Loucy (cell line): ENCODE results near the gene RFX1.

Experiments
- CTCF ChIP-seq: fragments of 200-600 bp; sonication (generic); conservative IDR thresholded peaks from 2 replicates; pipeline ENCODE4 v1.5.1; 2014; ENCODE audit warnings: mild to moderate bottlenecking, antibody characterized with exemption, low read length
- EZH2phosphoT487 ChIP-seq: fragments of 200-600 bp; IDR thresholded peaks from 2 replicates; pipeline ENCODE4 v1.6.1; 2018; ENCODE audit warnings: antibody characterized with exemption, mild to moderate bottlenecking, moderate library complexity, borderline replicate concordance

DNA sequence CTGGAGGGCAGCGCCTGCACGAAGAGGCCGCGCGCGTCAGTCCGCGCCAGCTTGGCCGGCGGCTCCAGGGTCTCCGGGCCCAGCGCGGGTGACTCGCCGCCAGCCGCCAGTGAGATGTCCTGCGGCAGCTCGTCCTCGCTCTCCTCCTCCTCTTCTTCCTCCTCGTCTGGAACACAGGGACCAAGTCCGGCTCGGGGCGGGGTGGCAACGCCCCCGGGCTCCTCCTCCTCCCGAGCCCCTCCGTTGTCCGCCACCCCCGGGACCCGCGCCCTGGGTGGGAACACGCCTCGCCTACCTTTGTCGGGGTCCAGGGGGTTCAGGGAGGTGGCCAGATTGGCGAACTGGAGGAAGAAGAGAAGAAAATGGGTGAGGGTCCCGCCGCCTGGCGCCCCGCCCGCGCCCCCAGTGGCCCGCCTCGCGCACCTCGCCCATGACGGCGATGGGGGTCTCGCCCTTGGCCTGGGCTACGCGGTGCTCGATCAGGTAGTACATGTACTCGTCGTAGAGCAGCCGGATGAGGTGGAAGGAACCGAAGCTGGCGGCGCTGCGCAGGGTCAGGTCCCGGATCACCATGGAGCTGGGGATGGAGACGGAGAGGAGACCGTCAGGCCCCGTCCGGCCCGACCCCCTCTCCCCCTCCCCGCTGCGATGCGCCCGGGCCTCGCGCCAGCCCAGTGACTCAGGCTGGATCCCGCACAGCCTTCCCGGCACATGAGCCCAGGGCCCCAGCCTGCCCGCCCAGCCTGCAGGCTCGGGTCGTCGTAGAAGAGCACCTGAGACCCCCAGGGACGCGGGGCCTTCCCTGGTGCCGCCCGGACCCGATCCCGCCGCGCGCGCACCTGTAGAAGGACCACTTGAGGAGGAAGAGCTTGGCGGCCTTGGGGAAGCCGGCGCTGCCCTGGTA lies 43.2 kb downstream of the RFX1 start:
- TF ChIP-seq CTCF (no peak), EZH2phosphoT487 (no peak)
